ENCODE data around the gene NLGN1. TPM values are rescaled to one million over a fixed set of nuclear protein-coding genes. Genes with fewer than 3 reads are reported as not detected.

The NLGN1 gene
- total RNA-seq, 1 donor from 2014 or later, result 4.5 TPM

DNA sequence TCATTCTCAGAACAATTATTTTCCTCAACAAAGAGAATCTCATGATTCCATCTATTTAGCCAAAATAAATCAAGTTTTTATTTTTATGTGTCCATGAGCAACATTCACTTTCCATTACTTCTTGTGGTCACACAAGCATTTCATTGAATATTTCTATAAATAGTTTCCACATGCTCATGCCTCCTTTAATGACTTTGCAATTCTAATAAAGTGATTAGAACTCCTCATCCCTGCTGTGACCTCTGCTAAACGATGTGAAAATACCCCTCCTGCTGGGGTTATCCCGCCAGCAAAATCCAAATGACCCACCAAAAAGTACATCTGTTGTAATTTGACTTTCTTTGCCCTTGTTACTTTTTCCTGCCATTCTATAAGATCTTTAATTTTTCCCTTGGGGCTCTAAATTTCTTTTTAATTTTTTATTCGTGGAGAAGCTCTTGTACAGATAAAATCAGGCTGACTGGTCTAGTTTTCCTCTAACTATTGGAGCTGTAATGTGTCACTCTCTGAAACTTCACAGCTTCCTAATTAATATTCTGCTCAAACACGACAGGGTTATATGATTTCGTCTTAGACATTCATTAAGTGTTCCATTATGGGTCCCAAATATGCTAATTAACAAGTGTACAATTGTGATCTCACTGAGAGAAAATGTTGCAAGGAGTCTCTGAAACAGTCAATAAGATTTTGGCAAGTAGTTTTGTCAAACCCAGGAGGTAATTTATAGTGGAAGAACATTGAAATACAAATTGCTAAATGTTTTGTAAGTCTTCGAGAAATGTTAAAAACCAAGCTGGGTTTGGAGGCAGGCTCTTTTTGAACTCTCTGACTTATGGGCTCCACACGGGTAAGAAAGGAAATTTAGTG is 928.5 kb downstream of the NLGN1 start:
- no peak overlapping the region for H3K4me3 ChIP-seq (ENCODE audit: low read depth, low read length)
- no peak for DNase-seq (ENCODE audit: low read depth)
- H3K36me3 ChIP-seq (ENCODE audit: control insufficient read depth, insufficient read depth, low read length), result no peaks in the 10 kb centered on the region
- TF ChIP-seq, protein P1, sequence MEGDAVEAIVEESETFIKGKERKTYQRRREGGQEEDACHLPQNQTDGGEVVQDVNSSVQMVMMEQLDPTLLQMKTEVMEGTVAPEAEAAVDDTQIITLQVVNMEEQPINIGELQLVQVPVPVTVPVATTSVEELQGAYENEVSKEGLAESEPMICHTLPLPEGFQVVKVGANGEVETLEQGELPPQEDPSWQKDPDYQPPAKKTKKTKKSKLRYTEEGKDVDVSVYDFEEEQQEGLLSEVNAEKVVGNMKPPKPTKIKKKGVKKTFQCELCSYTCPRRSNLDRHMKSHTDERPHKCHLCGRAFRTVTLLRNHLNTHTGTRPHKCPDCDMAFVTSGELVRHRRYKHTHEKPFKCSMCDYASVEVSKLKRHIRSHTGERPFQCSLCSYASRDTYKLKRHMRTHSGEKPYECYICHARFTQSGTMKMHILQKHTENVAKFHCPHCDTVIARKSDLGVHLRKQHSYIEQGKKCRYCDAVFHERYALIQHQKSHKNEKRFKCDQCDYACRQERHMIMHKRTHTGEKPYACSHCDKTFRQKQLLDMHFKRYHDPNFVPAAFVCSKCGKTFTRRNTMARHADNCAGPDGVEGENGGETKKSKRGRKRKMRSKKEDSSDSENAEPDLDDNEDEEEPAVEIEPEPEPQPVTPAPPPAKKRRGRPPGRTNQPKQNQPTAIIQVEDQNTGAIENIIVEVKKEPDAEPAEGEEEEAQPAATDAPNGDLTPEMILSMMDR (IDR thresholded peaks at IDR 0.05; ENCODE audit: insufficient read depth, low read length, poor library complexity, severe bottlenecking), result no peak
- H3K27me3 ChIP-seq (ENCODE audit: control insufficient read depth, insufficient read depth, low read length), result no peaks in the 10 kb centered on the region

DNA sequence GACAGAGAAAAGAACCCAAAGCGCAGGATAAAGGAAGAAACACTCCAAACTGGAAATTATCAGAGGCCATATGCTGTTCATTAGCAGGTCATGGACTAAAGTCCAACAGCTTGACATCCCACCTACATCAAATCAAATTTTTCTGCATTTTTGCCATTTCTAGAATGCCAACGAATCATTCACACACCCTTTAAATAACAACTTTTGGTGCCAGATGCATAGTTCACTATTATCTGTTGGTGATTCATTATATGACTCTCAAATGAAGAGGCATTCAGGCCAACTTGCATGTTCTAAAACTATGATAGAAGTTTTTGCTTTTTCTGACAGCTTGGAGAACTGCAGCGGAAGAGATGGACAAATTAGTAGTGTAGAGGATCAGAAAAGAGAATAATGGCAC is 931.8 kb downstream of the NLGN1 start:
- H3K36me3 ChIP-seq (ENCODE audit: control insufficient read depth, insufficient read depth, low read length), result no peaks in the 10 kb centered on the region
- H3K27me3 ChIP-seq (ENCODE audit: control insufficient read depth, insufficient read depth, low read length), result no peaks in the 10 kb centered on the region
- H3K4me3 ChIP-seq (ENCODE audit: low read depth, low read length), result no peak overlapping the region
- TF ChIP-seq, protein P1 (IDR thresholded peaks at IDR 0.05; ENCODE audit: insufficient read depth, low read length, poor library complexity, severe bottlenecking), result no peak
- DNase-seq (ENCODE audit: low read depth), result no peak

DNA sequence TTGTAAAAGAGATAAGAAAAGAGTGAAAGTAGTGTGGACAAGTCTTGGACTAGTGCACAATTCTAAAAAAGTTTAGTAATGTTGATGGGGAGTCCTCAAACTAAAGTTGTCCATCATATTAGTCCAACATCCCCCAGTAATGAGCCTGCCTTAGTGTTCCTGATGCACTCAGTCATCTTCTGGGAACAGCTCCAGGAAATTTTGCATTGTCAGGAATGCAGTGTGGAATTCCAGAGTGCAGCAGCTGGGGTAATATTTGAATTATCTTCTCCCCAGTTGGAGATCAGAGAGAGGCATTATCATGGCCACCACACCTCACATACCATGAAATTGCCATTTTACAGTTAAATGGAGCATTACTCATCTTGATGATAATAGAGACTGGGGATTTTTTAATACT is 932.8 kb downstream of the NLGN1 start:
- H3K36me3 ChIP-seq (ENCODE audit: control insufficient read depth, insufficient read depth, low read length), result no peaks in the 10 kb centered on the region
- TF ChIP-seq, protein P1 (IDR thresholded peaks at IDR 0.05; ENCODE audit: insufficient read depth, low read length, poor library complexity, severe bottlenecking), result no peak
- H3K4me3 ChIP-seq (ENCODE audit: low read depth, low read length), result no peak overlapping the region
- no peaks in the 10 kb centered on the region for H3K27me3 ChIP-seq (ENCODE audit: control insufficient read depth, insufficient read depth, low read length)
- no peak for DNase-seq (ENCODE audit: low read depth)

DNA sequence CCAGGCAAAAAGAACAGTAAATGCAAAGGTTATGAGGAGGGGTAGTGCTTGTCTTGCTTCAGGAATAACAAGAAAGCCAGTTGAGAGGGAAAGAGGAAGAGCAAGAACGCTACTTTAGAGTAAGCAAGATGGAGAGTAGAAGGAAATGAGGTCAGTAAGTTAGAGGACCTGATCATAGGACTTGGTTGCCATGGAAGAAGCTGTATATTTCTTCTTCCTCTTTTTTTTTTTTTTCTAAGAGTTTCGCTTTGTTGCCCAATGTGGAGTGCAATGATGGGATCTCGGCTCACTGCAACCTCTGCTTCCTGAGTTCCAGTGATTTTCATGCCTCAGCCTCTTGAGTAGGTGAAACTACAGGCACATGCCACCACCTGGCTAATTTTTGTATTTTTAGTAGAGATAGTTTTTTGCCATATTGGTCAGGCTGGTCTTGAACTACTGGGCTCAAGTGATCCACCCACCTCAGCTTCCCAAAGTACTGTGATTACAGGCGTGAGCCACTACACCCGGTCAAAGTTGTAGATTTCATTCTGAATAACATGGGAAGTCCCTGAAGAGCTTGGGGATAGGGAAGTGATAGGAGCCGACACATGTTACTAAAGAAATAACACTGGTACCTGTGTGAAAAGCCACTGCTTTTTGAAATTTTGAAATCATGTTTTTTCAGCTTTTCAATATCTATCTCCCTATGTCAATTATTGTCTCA is 933.7 kb downstream of the NLGN1 start:
- no peak for DNase-seq (ENCODE audit: low read depth)
- H3K4me3 ChIP-seq (ENCODE audit: low read depth, low read length), result no peak overlapping the region
- H3K36me3 ChIP-seq (ENCODE audit: control insufficient read depth, insufficient read depth, low read length), result no peaks in the 10 kb centered on the region
- TF ChIP-seq, protein P1 (IDR thresholded peaks at IDR 0.05; ENCODE audit: insufficient read depth, low read length, poor library complexity, severe bottlenecking), result no peak
- no peaks in the 10 kb centered on the region for H3K27me3 ChIP-seq (ENCODE audit: control insufficient read depth, insufficient read depth, low read length)

DNA sequence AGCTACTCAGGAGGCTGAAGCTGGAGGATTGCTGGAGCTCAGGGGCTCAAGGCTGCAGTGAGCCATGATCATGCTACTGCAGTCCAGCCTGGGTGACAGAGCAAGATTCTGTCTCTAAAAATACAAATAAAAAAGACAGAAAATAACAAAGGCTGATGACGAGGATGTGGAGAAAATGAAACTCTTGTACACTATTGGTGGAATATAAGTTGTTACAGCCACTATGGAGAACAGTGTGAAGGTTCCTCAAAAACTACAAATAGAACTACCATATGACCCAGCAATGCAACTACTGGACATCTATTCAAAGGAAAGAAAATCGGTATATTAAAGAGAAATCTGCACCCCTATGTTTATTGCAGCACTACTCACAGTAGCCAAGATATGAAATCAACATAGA is 934.8 kb downstream of the NLGN1 start:
- H3K27me3 ChIP-seq (ENCODE audit: control insufficient read depth, insufficient read depth, low read length), result no peaks in the 10 kb centered on the region
- DNase-seq (ENCODE audit: low read depth), result no peak
- H3K36me3 ChIP-seq (ENCODE audit: control insufficient read depth, insufficient read depth, low read length), result no peaks in the 10 kb centered on the region
- no peak overlapping the region for H3K4me3 ChIP-seq (ENCODE audit: low read depth, low read length)
- TF ChIP-seq, protein P1 (IDR thresholded peaks at IDR 0.05; ENCODE audit: insufficient read depth, low read length, poor library complexity, severe bottlenecking), result no peak
